HG02870 (cell line): ENCODE data around the gene PLEKHB2.
"Not testable (repeated sequence)": the region's sequence is repeated elsewhere in the genome, so short reads cannot be mapped to it uniquely, and the experiment has no call there.

Experiments
- ATAC-seq: cut with Tn5 transposase; IDR thresholded peaks from one replicate; pipeline ENCODE4 v1.9.1; 2021; ENCODE audit warnings: mild to moderate bottlenecking, moderate library complexity; ENCODE audit not compliant: unreplicated experiment

Gene PLEKHB2

DNA sequence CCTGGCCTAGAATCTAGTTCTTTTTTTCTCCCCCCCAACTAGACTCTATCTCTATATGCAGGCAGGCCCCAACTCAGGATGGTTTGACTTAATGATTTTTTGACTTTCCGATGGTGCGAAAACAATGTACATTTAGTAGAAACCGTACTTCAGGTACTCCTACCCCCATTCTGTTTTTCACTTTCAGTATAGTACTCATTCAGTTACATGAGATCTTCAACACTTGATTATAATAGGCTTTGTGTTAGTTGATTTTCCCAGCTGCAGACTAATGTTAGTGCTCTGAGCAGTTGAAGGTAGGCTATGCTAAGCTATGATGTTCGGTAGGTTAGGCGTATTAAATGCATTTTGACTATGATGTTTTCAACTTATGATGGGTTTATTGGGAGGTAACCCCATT is 37.7 kb downstream of the PLEKHB2 start:
- no peak for ATAC-seq

DNA sequence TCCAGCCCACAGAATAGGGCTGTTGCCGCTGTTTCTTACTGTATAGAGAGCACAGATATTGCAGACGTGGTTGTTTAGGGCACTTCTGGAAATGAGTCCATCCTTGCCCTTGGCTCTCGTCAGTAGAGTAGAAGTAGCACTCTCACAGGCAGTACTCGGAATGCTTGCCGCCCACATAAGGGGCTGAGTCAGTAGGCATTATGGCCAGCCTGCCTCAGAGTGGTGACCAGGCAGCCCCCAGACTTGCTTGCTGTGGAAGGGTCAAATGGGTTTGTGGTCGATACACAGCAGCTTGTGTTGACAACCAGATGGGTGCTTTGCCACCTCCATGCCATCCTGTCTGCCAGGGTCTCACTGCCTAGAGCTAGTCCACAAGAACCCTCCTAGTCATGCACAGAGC is 38.7 kb downstream of the PLEKHB2 start:
- ATAC-seq = no peak

DNA sequence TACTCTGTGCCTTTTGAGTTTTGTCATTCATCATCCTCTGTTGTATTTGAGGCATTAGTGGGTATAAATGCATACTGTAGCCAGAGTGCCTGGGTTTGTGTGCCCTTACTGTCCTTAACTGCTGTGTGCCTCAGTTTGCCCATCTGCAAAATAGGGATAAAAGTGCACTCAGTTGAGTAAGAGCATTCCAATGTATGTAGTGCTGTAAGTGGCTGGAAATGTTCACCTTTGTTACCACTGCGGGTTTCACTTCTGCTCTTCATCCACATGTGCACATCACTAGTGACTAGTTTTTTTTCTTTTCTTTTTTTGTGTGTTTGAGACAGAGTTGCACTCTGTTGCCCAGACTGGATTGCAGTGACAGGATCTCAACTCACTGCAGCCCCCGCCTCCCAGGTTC is 39.9 kb downstream of the PLEKHB2 start:
- ATAC-seq = peak; percentile 88

DNA sequence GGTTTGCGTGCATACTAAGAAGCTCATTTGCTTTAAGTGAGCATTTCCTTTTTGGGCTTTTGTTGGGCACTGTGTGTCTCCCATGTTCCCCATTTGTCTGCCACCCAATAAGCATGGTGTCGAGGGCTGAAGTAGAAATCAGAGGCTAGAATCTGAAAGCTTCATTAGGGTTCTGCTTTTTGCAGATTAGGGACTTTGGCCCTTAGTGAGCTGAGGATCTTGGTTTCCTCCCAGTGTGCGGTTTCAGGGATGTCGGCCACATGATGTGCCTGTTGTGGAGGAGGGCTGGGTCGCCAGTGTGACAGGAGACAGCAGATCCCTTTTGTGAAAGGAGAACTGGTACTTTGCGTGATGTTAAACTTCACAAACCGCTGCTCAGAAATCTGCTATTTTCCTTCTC is 41.1 kb downstream of the PLEKHB2 start:
- no peak for ATAC-seq

DNA sequence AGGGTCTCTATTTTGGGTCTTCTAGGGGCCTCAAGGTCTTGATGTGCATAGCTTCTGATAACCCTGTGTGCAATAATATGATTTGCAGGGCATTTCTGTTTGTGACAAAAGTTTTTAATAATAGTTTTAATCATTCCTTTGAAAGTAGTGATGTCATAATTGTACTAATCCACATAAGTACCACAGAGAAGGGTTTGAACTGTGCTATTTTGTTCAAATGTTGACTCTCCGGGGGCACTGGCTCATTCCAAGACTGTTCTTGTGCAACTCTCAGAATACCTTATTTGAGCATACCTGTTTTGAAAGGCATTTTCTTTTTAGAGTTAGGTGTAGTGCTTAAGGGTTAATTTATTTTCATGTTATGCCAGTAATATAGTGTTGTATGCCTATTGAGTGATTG is 41.6 kb downstream of the PLEKHB2 start:
- ATAC-seq = no peak

DNA sequence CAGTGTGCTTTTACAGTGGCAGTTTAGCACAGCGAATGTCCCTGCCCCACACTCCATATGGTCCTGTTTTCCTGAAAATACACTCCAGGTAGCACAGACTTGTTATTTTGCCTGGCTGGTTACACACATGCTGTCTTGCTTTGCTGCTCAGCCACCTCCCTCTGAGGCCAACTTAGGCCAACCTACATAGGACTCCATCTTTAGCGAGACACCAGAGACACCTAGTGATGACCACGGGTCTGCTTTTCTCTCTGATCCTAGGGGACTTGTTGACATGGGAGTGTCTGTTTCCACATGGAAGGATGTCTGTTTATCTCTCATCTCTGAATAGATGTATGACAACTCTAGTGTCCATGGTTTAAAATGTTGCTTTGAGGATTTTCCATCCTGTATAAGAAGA is 43.3 kb downstream of the PLEKHB2 start:
- no peak for ATAC-seq

DNA sequence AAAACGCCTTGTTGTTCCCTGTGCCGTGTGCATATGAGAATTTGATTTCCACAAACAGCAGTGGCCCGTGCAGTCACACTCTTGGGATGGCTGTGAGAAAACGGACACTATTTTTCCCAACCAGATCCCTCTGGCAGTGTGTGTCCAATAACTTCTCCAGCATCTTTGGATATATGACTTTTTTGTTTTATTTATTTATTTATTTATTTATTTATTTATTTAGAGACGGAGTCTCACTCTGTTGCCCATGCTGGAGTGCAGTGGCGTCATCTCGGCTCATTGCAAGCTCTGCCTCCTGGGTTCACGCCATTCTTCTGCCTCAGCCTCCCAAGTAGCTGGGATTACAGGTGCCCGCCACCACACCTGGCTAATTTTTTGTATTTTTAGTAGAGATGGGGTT is 45.0 kb downstream of the PLEKHB2 start:
- ATAC-seq = not testable (repeated sequence)

DNA sequence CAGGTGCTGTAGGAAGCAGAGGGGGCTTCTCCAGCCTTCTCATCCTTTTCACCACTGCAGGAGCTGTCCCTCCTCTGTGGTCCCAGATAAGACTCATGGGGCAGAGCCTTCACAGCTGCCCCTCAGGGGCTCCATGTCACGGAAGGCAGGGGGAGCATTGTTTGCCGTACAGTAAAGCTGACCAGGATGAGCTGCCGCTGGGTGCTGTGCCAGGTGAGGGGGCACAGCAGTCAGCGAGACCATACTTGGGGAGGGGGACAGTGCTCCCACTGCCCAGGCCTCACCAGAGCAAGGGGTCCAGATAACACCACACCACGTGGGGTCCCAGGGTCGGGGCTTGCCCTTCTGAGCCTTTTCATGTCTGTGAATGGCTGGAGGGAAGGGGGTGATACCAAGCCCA is 46.3 kb downstream of the PLEKHB2 start:
- no peak for ATAC-seq

DNA sequence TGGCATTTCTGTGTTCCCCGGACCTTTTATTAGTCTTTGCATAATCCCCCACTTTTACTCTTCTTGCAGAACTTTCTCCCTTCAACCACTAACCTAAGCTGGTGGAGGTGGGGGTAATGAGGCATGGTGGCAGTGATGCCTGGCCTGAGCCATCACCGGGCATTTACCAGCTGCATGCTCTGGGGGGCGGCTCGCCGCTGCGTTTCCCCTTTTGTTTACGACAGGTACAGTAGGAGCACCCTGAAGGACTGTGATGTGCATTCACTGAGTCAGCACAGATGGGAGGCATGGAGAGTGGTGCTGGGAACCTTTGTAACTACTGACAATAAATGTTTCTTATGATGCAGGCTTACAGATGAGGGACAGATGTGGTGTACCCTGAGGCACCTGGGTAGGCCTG is 46.9 kb downstream of the PLEKHB2 start:
- ATAC-seq = no peak

DNA sequence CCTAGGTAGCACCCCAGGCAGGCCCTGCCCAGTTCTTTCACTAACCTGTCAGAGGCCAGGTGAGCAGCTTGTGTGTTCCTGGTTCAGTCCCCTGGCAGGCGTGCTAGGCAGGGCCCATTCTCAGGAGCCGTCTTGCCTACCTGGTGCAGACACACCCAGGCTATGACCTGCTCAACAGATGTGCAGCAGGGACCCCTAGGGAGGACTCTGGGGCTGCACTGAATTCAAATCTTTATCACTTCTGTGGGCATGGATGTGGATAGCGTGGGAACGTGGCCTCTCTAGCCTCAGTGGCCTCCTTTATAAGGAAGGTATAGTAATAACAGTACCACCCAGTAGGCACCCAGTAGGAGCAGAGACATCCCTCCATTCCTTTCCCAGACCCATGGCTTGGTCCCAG is 48.4 kb downstream of the PLEKHB2 start:
- ATAC-seq = no peak

DNA sequence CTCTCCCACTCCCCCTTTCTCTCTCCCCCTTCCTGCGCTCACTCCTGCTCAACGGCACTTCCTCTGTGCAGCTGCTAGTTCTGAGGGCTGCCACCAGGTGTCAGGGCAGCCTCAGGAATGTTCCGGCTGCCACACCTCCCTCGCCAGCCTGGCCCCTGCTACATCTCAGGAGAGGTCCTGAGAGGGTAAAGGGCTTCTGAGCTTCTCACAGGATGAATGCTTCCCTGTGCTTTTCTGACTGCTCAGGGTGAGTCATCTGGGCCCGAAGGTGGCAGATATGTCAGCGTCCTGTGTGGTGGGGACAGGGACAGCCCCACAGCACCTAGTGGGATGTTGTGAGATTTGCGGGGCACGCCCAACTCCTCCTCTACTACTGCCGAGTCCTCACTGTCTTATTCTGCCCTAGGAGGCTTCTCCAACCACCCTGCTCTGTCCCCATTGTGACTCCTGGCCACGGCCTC is 49.0 kb downstream of the PLEKHB2 start:
- ATAC-seq = peak; percentile 87

DNA sequence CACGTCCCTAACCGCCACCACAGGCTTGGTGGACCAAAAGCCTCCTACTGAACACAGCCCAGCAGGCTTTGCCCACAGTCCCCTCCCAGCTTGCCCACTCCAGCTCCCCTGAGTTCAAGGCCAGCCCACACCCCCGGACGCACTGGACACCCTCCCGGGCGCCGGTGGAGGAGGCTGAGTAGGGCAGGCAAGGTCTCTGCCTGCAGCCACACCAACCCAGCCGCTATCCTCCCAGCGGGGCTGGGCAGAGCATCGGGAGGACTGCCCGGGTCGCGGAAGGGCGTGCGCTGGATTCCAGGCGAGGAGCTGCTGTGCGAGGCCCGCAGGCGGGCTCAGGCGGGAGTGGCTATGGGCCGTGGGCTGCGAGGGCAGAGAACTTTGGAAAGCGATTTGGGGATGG is 49.5 kb downstream of the PLEKHB2 start:
- no peak for ATAC-seq

DNA sequence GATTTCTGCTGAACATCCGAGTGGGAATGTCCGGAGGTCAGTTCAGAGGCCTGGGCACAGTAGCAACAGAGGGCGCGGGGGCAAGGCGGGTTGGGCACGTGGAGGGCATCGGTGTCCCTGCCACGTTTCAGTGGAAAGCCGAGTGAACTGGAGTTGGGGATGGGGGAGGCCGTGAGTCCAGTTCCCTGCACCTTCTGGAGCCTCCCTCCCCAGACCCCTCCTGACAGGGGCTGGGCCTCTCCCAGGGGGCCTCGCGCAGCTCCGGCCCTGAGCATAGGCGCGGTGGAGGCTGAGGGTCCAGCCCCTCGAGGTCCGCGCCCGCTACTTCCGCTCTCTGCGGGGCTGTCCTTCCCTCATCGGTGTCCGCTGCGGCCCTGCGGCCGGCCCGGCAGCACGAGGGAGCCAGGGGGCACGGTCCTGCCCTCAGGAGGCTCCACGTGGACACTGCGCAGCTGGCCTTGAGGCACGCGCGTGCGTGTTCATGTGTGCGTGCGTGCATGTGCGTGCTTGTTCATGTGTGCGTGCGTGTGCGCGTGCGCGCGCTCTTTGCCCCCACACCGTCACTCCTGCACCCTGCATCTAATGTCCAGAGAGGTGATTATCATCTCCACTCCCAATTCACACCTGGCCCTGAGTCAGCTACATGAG is 50.2 kb downstream of the PLEKHB2 start:
- ATAC-seq = no peak

DNA sequence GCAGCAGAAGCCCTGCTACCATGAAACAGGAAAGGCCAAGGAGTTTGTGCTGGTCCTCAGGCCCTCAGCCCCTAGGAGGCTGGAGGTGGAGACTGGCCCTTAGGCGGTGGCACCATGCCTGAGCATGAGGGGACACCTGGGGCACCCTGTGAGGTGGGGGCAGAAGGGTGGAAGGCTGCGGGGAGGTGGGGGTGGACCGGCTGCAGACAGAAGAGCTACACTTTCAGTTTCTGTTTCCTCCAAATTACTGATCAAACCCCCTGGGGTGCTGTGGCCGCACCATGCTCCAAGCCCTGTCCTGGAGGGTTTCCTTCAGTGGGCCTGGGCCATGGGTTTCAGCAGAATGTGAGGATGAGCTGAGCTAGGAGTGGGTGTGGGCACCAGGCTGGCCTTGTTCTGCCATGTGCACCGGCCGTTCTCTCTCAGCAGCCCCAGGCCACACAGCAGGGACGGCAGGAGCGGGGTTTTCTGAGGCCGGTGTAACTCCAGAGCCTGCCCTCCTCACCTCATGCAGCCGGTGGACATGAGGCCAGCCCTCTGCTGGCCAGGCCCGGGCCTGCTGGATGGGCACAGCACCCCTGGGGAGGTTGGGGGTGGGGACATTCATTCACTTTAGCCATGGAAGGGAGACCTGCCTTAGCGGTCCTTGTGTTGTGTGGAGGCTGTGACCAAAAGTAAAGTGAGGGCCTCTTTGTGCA is 51.5 kb downstream of the PLEKHB2 start:
- ATAC-seq = no peak

DNA sequence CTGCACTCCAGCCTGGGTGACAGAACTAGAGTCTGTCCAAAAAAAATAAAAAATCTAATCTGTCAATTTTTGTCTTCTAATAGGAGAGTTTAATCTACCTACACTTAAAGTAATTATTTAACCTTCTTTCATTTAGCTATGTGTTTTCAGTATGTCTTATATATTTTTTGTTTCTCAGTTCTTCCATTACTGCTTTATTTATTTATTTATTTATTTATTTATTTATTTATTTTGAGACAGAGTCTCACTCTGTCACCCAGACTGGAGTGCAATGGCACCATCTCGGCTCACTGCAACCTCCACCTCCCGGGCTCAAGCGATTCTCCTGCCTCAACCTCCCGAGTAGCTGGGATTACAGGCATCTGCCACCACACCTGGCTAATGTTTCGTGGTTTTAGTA is 60.4 kb downstream of the PLEKHB2 start:
- ATAC-seq = not testable (repeated sequence)

DNA sequence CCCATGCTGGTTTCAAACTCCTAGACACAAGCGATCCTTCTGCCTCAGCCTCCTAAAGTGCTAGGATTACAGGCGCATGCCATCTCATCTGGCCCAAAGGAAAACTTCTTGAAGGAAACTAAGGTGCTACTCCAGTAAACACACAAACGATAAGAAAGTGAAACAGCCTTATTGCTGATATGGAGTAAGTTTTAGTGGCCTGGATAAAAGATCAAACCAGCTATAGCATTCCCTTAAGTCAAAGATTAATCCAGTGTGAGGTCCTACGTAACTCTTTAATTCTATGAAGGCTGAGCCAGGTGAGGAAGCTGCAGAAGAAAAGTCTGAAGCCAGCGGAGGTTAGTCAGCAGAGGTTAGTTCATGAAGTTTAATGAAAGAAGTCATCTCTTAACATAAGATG is 63.4 kb downstream of the PLEKHB2 start:
- no peak for ATAC-seq

DNA sequence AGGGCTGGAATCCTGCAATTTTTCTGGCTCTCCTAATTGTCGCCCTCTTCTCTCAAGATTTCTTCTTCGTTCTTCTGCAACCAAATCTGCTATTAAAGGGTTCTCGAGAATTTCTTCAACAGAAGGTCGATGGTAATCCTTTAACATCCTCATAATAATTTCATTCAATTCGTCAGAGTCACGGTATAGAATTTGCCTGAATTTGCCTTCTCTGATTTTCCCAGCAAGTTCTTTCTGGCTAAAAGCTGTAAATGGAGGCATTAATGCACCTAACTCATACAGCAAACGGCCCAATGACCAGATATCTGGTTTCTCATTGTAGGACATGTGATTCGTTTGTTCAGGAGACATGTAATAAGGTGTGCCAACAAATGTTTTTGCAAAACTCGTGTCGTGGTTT is 72.9 kb downstream of the PLEKHB2 start:
- not testable (repeated sequence) for ATAC-seq

DNA sequence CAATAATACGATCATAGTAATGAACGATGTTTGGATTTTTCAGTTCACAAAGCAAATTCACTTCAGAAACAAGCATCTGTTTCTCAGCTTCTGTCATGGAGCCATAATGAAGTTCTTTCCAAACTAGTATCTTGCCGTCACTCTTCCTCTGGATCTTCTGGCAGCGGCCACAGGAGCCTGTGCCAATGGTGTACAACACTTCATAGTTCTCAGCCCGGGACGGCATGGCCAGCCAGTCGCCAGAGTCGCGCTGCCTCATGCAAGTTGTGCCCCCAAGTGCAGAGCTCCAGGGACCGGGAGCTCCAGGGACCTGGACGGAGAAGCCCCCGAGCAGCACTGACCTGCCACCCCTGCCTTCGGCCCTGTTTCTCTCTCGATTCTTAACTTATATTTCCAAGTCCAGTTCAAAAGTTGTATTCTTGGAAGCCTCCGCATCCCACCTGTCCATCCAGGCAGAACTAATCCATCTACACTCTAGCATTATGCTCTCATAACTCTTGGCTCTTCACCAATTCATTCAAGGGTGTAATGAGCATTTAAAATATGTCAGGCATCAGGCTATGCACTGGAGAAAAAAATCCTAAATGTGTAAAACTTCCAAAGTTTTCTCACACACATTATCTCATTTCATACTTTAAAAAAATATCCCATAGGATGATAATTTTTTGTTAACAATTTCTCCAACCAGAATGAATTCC is 73.7 kb downstream of the PLEKHB2 start:
- not testable (repeated sequence) for ATAC-seq

DNA sequence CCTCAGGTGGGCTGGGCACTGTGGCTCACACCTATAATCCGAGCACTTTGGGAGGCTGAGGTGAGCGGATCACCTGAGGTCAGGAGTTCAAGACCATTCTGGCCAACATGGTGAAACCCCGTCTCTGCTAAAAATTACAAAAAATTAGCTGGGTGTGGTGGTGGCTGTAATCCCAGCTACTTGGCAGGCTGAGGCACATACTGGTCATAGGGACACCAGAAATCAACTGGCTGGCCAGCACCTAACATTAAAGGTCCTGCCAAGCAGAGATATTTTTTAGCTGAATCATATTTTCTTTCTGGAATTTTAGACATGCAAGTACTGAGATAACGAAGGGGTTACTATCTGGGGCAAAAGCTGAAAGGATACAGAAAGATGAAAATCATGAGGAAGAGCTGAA is 76.3 kb downstream of the PLEKHB2 start:
- not testable (repeated sequence) for ATAC-seq

DNA sequence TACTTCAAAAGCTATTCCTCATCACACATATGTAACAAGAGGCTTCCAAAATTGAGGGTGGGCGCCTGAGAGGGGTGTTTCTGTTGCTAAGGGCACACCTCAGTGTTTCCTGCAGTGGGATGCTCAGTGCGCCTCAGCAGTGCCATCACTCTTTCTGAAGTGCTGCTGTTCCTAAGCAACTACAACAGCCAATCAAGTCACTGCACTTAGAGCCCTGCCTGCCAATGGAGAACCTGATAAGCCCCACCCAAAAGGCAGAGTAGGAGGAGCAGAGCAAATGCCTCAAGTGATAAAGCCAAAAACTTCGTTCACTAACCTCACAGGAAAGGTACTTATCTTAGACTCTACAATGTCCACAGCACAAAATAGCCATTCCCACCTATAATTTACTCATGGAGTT is 88.3 kb downstream of the PLEKHB2 start:
- ATAC-seq = not testable (repeated sequence)

DNA sequence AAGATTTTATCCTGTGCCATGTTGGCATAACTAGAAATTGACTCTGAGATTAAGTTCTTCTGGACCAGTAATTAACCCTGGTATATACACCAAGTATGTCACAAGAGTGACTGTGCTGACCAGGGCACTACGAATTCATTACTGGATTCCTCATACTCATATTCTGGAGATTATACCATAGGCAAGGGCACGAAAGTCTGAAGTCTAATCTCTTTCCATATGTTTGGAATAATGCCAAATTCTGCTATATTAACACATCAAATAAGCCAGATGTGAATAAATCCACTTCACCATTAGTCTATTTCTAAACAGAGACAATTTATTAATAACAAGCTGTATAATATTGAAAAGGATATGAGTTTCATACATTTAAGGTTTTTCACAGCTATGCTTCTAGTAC is 91.0 kb downstream of the PLEKHB2 start:
- ATAC-seq = not testable (repeated sequence)
